ENCODE data around the gene NFIA.

The NFIA gene

GRCh38 chr1:61094677-61095469 lies 12.5 kb downstream of the NFIA start:
- no peak overlapping the region for H3K4me2 ChIP-seq (ENCODE audit: low read depth, low read length)
- no peaks in the 10 kb centered on the region for H3K27me3 ChIP-seq (replicated peaks; ENCODE audit: insufficient read depth, low read length)
- no peaks in the 10 kb centered on the region for H3K36me3 ChIP-seq (replicated peaks; ENCODE audit: insufficient read depth, low read length)
- H3K27ac ChIP-seq (ENCODE audit: low read length): no peak overlapping the region
- DNase-seq: no peak
- H3K4me1 ChIP-seq (ENCODE audit: low read length): no peaks in the 10 kb centered on the region
- H3K4me3 ChIP-seq (ENCODE audit: low read length): no peak overlapping the region
- H3K9me2 ChIP-seq (replicated peaks; ENCODE audit: insufficient read depth, low read length): no peaks in the 10 kb centered on the region
- H3K9ac ChIP-seq (ENCODE audit: low read length): no peak overlapping the region
- H3F3A ChIP-seq (ENCODE audit: insufficient read depth, low read length): no peaks in the 10 kb centered on the region
- H4K20me1 ChIP-seq (ENCODE audit: insufficient read depth, low read length): no peaks in the 10 kb centered on the region
- H2AFZ ChIP-seq (ENCODE audit: low read length): no peak overlapping the region
- no peak for TF ChIP-seq EZH2 (optimal IDR thresholded peaks at IDR 0.05; ENCODE audit: low read depth, low read length)
- TF ChIP-seq EZH2phosphoT487 (IDR thresholded peaks at IDR 0.05; ENCODE audit: low read length): no peak
- no peaks in the 10 kb centered on the region for H3K9me3 ChIP-seq (replicated peaks; ENCODE audit: insufficient read depth, low read length)
- no peaks in the 10 kb centered on the region for H3K79me2 ChIP-seq (ENCODE audit: low read length)

- no peak for TF ChIP-seq CTCF (IDR thresholded peaks at IDR 0.05; ENCODE audit: low read length)
- TF ChIP-seq EZH2 (optimal IDR thresholded peaks at IDR 0.05; ENCODE audit: low read depth, low read length): no peak
- no peak for TF ChIP-seq EZH2phosphoT487 (IDR thresholded peaks at IDR 0.05; ENCODE audit: low read length)
- Histone ChIP-seq H3F3A (ENCODE audit: insufficient read depth, low read length) (no peaks in the 10 kb centered on the region), H3K9me2 (replicated peaks; ENCODE audit: insufficient read depth, low read length) (no peaks in the 10 kb centered on the region), H3K27me3 (replicated peaks; ENCODE audit: insufficient read depth, low read length) (no peaks in the 10 kb centered on the region), H3K27ac (ENCODE audit: low read length) (no peak overlapping the region), H3K9me3 (replicated peaks; ENCODE audit: insufficient read depth, low read length) (no peaks in the 10 kb centered on the region), H3K9ac (ENCODE audit: low read length) (no peak overlapping the region), H2AFZ (ENCODE audit: low read length) (no peak overlapping the region), H3K4me2 (ENCODE audit: low read depth, low read length) (no peak overlapping the region), H4K20me1 (ENCODE audit: insufficient read depth, low read length) (no peaks in the 10 kb centered on the region), H3K4me1 (ENCODE audit: low read length) (no peaks in the 10 kb centered on the region), H3K79me2 (ENCODE audit: low read length) (no peaks in the 10 kb centered on the region), H3K36me3 (replicated peaks; ENCODE audit: insufficient read depth, low read length) (no peaks in the 10 kb centered on the region), H3K4me3 (ENCODE audit: low read length) (no peak overlapping the region)
- DNase-seq: no peak
Measured at GRCh38 chr1:61095470-61095812, 13.1 kb downstream of the NFIA start.

- H3K4me2 ChIP-seq (ENCODE audit: low read depth, low read length): no peak overlapping the region
- H3K9me2 ChIP-seq (replicated peaks; ENCODE audit: insufficient read depth, low read length): no peaks in the 10 kb centered on the region
- H3K9ac ChIP-seq (ENCODE audit: low read length): no peak overlapping the region
- H3K79me2 ChIP-seq (ENCODE audit: low read length): no peaks in the 10 kb centered on the region
- H4K20me1 ChIP-seq (ENCODE audit: insufficient read depth, low read length): no peaks in the 10 kb centered on the region
- no peaks in the 10 kb centered on the region for H3K4me1 ChIP-seq (ENCODE audit: low read length)
- H3K4me3 ChIP-seq (ENCODE audit: low read length): no peak overlapping the region
- TF ChIP-seq CTCF (IDR thresholded peaks at IDR 0.05; ENCODE audit: low read length) (no peak), EZH2 (optimal IDR thresholded peaks at IDR 0.05; ENCODE audit: low read depth, low read length) (no peak), EZH2phosphoT487 (IDR thresholded peaks at IDR 0.05; ENCODE audit: low read length) (no peak)
- H3K36me3 ChIP-seq (replicated peaks; ENCODE audit: insufficient read depth, low read length): no peaks in the 10 kb centered on the region
- no peak overlapping the region for H2AFZ ChIP-seq (ENCODE audit: low read length)
- H3F3A ChIP-seq (ENCODE audit: insufficient read depth, low read length): no peaks in the 10 kb centered on the region
- no peaks in the 10 kb centered on the region for H3K9me3 ChIP-seq (replicated peaks; ENCODE audit: insufficient read depth, low read length)
- no peak for DNase-seq
- H3K27ac ChIP-seq (ENCODE audit: low read length): no peak overlapping the region
- H3K27me3 ChIP-seq (replicated peaks; ENCODE audit: insufficient read depth, low read length): no peaks in the 10 kb centered on the region
Measured at GRCh38 chr1:61097317-61097716, 15.0 kb downstream of the NFIA start.

- DNase-seq: no peak
- H3K27ac ChIP-seq (ENCODE audit: low read length): no peak overlapping the region
- no peak overlapping the region for H2AFZ ChIP-seq (ENCODE audit: low read length)
- TF ChIP-seq EZH2 (optimal IDR thresholded peaks at IDR 0.05; ENCODE audit: low read depth, low read length) (no peak), CTCF (IDR thresholded peaks at IDR 0.05; ENCODE audit: low read length) (no peak), EZH2phosphoT487 (IDR thresholded peaks at IDR 0.05; ENCODE audit: low read length) (no peak)
- H3F3A ChIP-seq (ENCODE audit: insufficient read depth, low read length): no peaks in the 10 kb centered on the region
- H3K79me2 ChIP-seq (ENCODE audit: low read length): no peaks in the 10 kb centered on the region
- no peaks in the 10 kb centered on the region for H4K20me1 ChIP-seq (ENCODE audit: insufficient read depth, low read length)
- H3K9me2 ChIP-seq (replicated peaks; ENCODE audit: insufficient read depth, low read length): no peaks in the 10 kb centered on the region
- no peaks in the 10 kb centered on the region for H3K4me1 ChIP-seq (ENCODE audit: low read length)
- H3K9me3 ChIP-seq (replicated peaks; ENCODE audit: insufficient read depth, low read length): no peaks in the 10 kb centered on the region
- H3K4me3 ChIP-seq (ENCODE audit: low read length): no peak overlapping the region
- H3K27me3 ChIP-seq (replicated peaks; ENCODE audit: insufficient read depth, low read length): no peaks in the 10 kb centered on the region
- H3K4me2 ChIP-seq (ENCODE audit: low read depth, low read length): no peak overlapping the region
- H3K36me3 ChIP-seq (replicated peaks; ENCODE audit: insufficient read depth, low read length): no peaks in the 10 kb centered on the region
- H3K9ac ChIP-seq (ENCODE audit: low read length): no peak overlapping the region
Measured at GRCh38 chr1:61097722-61098121, 15.4 kb downstream of the NFIA start.
